ENCODE data around the gene RAP1A.
"Not testable (repeated sequence)": the region's sequence is repeated elsewhere in the genome, so short reads cannot be mapped to it uniquely, and the experiment has no call there.

RAP1A gene

DNA sequence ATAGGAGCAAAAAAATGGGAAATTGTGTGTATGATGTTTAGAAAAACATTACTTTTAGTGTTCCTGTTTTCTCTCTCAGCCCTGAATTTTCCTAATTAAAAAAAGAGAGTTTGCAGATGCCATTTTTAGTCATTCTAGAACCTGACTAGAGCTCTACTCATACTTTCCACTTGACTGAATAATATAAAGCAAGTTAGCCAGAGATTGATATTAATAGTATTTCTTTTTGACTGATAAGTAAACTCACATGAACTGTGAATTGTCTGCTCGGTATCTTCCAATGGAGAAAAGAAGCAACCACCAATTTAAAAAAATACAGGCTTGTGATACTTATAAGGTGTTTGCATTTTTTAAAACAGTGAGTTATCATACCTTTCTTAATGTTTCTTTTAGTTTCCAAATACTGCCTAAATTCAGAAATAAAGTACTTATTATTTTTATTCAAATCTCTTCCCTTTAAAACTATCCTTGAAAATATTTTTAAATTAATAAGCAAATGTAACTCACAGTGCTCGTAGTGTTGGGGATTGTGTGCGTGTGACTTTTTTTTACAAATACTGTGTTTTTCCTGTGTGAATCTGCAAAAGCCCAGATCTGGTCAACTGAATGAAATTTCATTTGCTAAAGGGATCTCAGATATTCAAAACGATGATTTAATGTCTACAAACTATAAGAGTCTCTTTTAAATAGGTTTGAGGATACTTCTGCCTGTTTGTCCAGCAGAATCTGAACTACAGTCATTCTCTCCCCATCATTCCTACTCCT lies 9.8 kb downstream of the RAP1A start:
- no peak for DNase-seq (ENCODE audit: low spot score)

DNA sequence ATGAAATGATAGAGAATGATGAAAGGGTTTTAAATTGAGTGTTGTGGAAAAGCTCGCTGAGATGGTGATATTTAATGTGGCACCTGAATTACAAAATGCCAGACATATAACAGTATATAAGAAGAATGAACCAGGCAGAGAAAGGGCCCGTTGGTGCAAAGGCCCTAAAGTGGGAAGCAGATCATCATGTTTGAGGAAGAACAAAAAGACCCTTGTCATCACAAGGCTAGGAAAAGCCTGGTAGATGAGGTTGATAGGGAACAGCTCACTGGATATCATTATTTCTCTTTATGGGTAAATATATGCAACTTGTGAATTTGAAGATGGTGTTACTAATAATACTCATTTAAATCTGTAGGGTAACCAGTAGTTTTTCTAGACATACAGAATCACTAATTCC lies 11.0 kb downstream of the RAP1A start:
- DNase-seq (ENCODE audit: low spot score) = no peak

DNA sequence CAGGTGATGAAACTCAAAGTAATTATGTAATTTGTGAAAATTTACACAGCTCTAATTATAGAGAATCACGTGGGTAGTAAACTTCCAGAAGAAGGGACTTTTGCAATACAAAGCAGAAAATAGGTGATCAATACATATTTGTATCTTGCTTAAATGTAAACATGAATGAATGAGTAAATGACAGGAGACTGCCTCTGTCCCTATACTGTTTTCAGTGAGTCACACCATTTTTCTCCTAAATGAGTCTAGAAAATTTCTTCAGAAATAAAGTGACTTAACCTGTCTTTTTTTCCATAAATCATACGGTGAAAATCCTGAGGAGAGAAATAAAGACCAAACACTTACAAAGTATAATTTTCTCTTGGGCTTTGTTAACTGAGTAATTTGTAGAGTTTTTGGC lies 11.9 kb downstream of the RAP1A start:
- DNase-seq (ENCODE audit: low spot score) = no peak

DNA sequence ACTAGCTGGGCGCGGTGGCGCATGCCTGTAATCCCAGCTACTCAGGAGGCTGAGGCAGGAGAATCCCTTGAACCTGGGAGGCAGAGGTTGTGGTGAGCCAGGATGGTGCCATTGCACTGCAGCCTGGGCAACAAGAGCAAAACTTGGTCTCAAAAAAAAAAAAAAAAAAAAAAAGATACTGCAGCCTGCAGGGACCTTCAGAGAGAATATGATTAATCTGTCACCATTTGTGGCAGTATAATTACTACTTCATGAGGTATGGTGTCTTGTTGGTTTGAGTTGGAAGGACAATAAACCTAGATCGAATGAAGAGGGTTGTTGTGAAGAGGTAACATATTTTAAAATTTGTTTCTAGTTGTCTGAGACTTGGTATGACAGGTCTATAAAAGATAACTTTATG lies 13.2 kb downstream of the RAP1A start:
- DNase-seq (ENCODE audit: low spot score) = not testable (repeated sequence)

DNA sequence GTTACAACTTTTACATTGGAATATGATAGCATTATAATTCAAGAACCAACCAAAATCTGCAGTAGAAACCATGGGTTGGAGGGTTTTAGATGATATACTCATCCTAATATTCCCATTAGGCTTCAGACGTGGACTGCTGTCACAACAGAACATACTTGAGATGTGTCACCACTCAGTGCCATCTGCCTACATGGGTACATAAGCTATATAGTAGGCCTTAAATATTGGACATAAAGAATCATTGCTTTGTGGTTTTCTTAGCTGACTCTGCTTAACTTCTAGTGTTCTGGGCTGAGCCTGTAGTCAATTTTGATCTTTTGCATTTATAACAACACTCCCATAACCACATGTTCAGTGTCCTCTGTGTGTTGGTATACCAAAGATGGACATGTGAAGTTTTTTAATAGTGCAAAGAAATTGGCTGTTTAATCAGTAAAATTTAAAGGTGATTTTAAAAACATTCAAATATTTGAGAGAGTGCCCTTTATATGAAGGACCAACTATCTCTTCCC lies 14.2 kb downstream of the RAP1A start:
- DNase-seq (ENCODE audit: low spot score) = no peak

DNA sequence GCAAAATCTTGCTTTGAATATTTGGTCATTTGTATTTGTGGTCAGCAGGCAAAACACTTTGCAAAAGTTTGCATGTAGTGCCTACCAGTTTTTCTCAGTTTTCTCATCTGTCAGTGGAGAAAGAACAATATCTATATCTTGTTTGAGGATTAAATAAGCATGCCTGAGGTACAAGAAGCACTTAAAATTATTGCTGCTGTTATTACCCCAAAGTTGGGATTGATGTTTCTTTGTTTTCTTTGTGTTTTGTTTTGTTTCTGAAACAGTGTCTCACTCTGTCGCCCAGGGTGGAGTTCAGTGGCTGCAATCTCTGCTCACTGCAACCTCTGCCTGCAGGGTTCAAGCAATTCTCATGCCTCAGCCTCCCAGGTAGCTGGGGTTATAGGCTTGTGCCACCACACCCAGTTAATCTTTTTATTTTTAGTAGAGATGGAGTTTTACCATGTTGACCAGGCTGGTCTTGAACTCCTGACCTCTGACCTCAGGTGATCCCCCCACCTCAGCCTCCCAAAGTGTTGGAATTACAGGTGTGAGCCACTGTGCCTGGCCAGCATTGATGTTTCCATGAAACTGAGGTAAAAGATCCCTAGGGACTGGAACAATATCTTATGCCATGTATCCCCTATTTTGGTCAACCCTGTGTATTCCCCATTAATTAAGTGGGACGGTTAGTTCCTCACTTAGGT lies 15.9 kb downstream of the RAP1A start:
- DNase-seq (ENCODE audit: low spot score) = no peak

DNA sequence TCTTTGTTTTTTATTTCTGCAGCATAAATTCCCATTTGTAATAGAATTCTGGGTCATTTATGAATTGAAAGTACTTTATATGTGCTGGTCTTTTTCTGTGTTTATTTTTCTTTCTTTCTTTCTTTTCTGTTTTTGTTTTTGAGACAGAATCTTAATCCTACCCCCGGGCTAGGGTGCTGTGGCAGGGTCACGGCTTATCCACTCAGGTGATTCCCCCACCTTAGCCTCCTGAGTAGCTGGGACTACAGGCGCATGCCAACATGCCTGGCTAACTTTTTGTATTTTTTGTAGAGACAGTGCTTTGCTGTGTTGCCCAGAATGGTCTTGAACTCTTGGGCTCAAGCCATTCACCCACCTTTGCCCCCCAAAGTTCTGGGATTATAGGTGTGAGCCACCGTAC lies 18.7 kb downstream of the RAP1A start:
- DNase-seq (ENCODE audit: low spot score) = no peak

DNA sequence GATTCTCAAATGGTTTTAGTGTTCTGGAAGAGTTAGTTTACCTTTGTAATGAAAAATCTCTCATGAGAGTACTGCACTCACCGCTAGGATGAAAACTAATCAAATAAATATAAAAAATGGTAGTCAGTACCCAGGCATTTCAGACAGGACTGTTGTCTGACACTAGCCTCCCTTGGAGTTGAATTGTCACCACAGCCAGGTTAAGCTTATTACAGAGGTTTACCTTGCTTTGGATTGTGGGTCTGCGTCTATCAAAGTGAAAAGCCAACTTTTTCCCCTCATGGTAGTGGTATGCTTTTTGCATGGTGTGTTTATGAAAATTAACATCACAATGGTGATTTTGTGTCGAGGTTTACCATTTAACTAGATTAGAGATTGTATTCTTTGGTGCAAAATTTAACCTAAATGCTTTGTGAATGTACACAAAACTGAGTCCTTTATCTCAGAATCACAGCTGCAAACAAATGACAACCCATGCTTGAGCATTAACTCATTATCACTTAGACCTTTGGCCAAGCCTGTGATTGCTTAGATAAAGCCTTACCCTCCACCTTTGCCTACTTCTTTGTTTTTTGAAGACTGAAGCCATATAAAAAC lies 20.1 kb downstream of the RAP1A start:
- DNase-seq (ENCODE audit: low spot score) = no peak

DNA sequence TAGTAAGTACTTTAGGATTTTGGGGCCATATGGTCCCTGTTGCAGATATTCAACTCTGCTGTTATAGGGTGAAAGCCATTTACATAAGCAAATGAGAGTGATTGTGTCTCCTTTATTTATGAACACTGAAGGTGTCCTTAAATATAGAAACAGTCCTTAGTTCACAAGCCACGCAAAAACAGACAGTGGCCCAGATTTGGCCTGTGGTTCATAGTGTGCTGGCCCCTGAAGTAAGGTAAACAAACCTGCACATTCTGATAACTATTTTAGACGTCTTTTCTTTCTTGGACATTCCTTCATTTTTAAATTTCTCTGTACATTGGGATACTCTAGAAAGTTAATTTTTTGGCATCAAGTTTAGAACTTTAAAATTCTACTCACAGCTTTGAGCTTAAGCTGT lies 23.5 kb downstream of the RAP1A start:
- no peak for DNase-seq (ENCODE audit: low spot score)

DNA sequence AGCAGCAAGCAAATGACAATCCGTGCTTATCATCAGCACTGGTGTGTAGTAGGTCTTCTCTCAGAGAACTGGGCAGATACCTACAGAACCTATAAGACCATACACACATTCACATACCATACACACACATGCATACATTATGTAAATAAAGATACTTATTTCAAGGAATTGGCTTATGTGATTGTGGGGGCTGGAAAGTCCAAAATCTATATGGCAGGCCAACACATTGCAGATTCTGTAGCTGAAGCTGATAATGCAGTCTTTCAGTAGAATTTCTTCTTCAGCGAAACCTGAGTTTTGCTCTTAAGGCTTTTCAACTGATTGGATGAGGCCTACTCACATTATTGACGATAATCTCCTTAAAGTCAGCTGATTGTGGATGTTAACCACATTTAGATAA lies 24.1 kb downstream of the RAP1A start:
- no peak for DNase-seq (ENCODE audit: low spot score)

DNA sequence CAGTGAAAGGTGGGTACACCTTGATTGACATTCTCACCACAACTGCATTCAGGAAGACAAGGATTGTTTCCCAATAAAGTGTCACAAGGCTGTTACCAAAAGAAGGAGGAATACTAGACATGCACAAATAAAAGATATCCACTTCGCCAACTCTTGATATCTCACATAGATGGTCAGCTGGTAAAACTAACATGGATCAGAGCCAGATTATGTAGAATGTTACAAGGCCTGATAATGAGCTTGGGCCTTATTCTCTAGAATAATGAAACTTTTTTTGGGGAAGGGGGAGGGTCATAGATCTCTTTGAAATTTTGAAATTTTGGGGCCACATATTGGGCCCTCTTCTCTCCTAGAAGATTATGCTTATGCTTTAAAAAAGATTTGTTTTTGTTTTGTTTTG lies 24.9 kb downstream of the RAP1A start:
- no peak for DNase-seq (ENCODE audit: low spot score)

DNA sequence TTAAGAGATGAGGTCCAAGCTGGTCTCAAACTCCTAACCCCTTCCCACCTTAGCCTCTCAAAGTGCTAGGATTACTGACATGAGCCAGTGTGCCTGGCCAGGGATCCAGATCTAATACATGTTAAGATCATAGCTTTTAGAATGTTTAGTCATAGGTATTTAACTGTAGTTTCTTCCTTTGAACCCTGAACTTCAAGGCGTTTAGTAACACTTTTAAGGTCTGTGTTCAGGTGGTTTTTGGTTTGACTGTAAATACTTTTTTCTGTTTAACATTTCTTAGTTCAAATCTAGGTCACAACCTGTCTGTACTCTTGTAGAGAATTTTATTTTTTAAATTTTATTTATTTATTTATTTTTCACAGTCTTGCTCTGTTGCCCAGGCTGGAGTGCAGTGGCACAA lies 28.1 kb downstream of the RAP1A start:
- DNase-seq (ENCODE audit: low spot score) = peak; percentile 49

DNA sequence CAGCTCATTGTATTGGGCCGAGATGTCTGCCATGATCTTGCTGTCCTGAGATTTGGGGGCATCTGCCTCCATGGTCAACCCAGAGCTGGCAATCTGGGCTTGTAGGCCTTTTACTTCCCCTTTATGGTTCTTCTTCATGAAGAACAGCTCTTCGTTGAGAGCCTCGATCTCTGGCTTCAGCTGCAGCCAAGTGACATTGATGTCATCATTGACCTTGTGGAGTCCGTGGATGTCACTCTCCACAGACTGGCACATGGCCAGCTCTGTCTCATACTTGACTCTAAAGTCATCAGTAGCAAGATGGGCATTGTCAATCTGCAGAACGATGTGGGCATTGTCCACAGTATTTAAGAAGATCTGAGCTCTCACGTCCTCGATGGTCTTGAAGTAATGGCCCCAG lies 29.2 kb downstream of the RAP1A start:
- no peak for DNase-seq (ENCODE audit: low spot score)

DNA sequence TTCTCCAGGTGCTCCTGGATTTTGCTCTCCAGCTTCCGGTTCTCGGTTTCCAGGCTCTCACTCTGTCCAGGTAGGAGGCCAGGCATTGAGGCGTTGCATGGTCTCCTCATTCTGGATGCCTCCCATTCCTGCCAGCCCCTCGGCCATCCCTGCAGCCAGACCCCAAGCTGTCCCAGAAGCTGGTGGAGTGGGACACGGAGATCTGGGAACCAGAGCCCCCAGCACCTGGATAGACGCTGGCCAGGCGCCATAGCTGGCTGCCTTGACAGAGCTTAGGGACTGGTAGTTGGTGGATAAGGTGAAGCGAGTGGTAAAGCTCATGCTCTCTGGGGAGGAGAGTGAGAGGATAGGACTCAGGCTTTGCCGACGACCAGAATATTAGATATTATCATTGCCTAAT lies 29.6 kb downstream of the RAP1A start:
- no peak for DNase-seq (ENCODE audit: low spot score)

DNA sequence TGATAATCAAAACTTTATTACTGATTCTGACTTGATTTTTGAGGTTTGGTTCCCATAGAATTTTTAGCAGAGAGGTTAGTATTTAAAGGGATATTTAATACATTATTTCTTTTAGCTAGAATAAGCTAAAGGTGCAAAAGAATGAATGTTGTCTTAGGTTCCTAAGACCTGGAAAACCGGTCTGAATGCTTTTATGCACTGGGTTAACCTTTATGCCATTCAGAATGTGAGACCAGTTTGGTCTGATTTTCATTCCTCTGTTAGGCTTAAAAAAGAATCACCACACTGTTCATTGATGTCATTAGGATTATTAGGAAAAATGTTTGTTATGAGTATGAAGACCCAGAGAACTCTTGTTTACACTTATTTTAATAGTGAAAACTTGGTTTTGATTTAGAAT lies 30.1 kb downstream of the RAP1A start:
- no peak for DNase-seq (ENCODE audit: low spot score)

DNA sequence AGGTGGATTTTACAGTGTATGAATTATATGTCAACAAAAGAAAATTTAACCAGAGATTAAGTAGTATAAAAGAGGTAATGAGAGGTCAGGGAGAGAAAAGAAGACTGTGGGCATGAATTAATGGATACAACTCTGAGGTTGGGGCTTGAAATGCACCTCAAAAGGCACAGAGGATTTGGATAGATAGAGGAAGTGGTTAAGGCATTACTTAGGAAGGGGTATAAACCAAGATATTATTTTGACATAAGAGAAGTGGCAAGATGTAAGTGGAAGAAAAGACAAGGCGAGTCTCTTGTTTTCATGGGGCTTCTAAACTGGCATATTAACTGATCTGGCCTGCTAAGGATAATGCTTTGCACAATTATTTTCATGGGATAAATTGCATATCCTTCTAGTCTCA lies 34.1 kb downstream of the RAP1A start:
- no peak for DNase-seq (ENCODE audit: low spot score)

DNA sequence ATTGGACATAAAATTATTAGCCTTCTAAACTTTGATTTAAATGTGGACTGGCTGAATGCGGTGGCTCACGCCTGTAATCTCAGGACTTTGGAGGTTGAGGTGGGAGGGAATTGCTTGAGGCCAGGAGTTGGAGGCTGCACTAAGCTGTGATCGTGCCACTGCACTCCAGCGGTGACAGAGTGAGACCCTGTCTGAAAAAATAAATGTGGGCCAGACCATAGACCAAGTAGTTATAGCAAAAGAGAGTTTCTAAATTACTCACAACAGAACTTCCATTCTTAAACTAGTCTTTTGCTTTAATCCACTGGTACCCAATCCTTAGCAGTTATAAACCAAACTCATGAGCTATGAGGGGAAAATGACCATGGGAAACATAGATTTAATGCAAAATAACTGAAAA lies 35.2 kb downstream of the RAP1A start:
- DNase-seq (ENCODE audit: low spot score) = no peak

DNA sequence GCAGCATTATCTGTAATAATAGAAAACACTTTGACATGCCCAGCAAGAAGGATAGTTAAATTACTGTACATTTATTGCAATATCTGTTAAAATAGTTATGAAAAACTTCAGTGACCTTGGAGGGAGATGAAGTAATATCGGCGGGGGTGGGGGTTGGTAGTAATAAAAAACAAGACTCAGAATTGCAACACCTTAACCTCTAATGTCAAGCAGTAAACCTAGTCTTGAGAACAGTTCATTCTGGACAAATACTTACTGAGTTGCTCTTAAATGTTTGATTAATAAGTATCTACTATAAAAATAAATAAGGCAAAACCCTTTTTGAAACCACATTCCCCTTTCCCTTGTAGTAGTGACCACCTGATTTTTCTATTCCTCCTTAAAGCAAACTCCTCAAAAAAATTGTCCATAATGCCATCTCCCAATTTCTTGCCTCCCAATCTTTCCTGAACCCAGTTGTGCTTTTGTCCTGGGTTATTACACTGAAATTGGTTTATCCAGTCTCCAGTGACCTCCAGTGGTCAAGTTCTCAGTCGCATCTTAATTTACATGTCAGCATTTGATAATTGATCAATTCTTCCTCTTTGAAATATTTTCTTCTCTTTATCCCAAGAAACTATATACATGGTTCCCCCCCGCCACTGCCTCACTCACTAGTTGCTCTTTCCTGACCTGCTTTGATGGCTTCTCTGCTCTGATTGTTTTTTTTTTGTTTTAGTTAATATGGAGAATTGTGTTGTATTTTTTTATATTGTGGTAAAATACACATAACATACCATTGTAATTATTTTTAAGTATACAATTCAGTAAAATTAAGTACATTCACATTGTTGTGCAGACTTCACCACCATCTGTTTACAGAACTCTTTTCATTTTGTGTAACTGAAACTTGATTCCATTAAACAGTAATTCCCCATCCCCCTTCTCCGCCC lies 36.8 kb downstream of the RAP1A start:
- DNase-seq (ENCODE audit: low spot score) = peak; percentile 40

DNA sequence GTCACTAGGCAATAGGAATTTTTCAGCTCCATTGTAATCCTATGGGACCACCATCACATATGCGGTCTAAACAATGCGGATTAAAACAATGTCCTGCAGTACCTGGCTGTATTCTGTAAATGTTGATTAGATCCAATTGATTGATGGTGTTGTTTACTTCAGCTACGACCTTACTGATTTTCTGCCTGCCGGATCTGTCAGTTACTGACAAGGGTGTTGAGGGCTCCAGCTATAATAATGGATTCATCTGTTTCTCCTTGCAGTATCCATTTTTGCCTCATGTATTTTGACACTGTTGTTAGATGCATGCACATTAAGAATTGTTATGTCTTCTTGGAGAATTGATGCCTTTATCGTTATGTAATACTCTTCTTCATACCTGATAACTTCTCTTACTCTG lies 39.0 kb downstream of the RAP1A start:
- DNase-seq (ENCODE audit: low spot score) = no peak

DNA sequence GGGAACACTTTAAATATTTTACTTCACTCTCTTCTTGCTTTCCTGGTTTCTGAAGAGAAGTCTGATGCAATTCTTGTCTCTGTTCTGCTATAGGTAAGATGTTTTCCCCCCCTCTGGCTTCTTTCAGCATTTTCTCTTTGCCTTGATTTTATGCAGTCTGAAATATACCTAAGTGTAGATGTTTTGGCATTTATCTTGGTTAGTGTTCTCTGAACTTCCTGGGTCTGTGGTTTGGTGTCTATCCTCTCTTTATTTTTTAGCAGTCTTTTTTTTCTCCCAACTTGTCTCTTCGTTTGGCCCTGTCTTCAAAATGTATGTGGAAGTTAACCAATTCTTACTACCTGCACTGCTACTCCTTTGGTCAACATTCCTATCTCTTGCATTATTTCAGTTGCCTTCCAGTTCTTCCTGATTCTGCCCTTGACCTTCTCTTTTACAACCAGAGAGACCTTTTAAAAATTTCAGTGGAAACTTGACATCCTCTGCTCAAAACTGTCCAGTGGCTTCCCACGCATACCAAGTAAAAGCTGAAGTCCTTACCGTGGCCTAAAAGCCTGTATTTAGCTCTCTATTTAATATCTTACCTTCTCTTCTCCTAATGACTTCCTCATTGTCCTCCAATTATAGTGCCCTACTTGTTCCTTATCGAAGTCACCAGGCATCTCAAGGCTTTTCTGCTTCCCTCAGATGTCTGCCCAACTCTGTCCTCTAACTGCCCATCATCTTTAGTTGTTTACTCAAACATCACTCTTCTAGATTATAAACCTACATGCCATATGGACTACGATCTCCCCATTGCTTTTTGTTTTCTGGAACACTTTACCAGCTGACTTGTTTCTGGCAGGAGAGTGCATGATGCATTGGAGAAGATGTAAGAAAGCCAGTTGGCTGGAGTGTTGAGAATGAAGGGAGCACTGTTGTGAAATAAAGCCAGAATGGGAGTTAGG lies 40.9 kb downstream of the RAP1A start:
- DNase-seq (ENCODE audit: low spot score) = no peak

DNA sequence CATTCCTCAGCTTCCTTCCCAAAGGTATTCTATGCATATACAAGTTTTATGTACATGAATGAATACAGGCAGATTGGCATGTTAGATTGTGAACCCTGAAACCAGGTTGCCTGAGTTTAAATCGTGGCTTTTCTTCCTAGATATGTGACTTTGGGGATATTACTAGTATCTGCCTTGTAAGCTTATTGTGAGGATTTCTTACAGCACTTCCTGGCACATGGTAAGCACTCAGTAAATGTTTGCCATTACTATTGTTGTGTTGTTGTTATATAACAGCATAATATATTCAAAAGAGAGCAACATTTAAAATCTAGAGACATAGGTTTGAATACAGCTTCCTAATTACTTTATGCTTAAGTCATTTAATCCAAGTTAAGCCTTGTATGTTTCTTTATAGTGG lies 45.1 kb downstream of the RAP1A start:
- DNase-seq (ENCODE audit: low spot score) = no peak
